HepG2 (cell line): ENCODE results near the gene CLDN5. TPM values are rescaled to one million over a fixed set of nuclear protein-coding genes. Genes with fewer than 3 reads are reported as not detected.
A peak's percentile ranks its signal among the peaks of the same experiment; 100 is the strongest.

Source experiments
- ATAC-seq: fragments of 200-7000 bp; cut with Tn5 transposase; 3 replicates; pipeline ENCODE4 v1.9.1; 2020; ENCODE audit warnings: mild to moderate bottlenecking, moderate library complexity
- BruUV-seq: library from RNA; stranded (reverse); fragments of 400-500 nt; replicated peaks from 2 replicates; lab custom pipeline; 2021; lab: Mats Ljungman, UMichigan
- CTCF ChIA-PET: fragments of 300-600 bp; formaldehyde crosslinking; extraction: SDS; loops from one replicate; lab custom pipeline; 2021; ENCODE audit warnings: low total read pairs, inconsistent platforms, low intra/inter-chr PET ratio; lab: Yijun Ruan, JAX
- POLR2A ChIA-PET: fragments of 350-600 bp; sonication (Branson Sonifier 250); formaldehyde crosslinking; loops from one replicate; lab custom pipeline; 2020; ENCODE audit warnings: antibody characterized with exemption, inconsistent platforms; lab: Yijun Ruan, JAX
- DNase-seq: peaks from one replicate; pipeline ENCODE4 v3.0.0-alpha.2; 2015; ENCODE audit warnings: low spot score
- FAIRE-seq: peaks from 3 replicates; lab custom pipeline; 2011; peaks lifted over from hg19 to GRCh38; lab: Jason Lieb, UNC
- H2AFZ ChIP-seq: one replicate; pipeline ENCODE4 v1.6.1; 2011; ENCODE audit warnings: low read length, inconsistent platforms
- H3K27ac ChIP-seq: fragments of 300-600 bp; 3 replicates; pipeline ENCODE4 v1.8.0; 2011; ENCODE audit warnings: mixed run types, mild to moderate bottlenecking, mixed read lengths, low read length, inconsistent platforms; ENCODE audit not compliant: insufficient read depth; ENCODE audit errors: extremely low read length
- H3K27me3 ChIP-seq, 2 experiments: fragments of 200-600 bp in 1 of 2; 2 replicates in 1 of 2; 3 replicates in 1 of 2; pipeline versions ENCODE4 v1.6.0 to v1.8.0; 2011; ENCODE audit warnings: low read length in 2 of 2, mild to moderate bottlenecking in 2 of 2, moderate library complexity in 2 of 2, inconsistent platforms in 1 of 2; ENCODE audit not compliant: insufficient read depth in 2 of 2, control insufficient read depth in 1 of 2
- H3K36me3 ChIP-seq, 2 experiments: fragments of 200-600 bp in 1 of 2; replicated peaks in 1 of 2; 2 replicates in 1 of 2; 3 replicates in 1 of 2; pipeline versions ENCODE4 v1.5.1 to v1.8.0; 2011; ENCODE audit warnings: low read length in 2 of 2, inconsistent platforms in 1 of 2; ENCODE audit not compliant: insufficient read depth in 2 of 2, control insufficient read depth in 1 of 2
- H3K4me1 ChIP-seq: 2 replicates; pipeline ENCODE4 v1.5.1; 2012; ENCODE audit warnings: low read length, inconsistent platforms; ENCODE audit not compliant: insufficient read depth
- H3K4me2 ChIP-seq: 2 replicates; pipeline ENCODE4 v1.6.0; 2011; ENCODE audit warnings: low read depth, low read length, inconsistent platforms
- H3K4me3 ChIP-seq, 3 experiments: fragments of 200-600 bp in 1 of 3; sonication (generic), shearing (Covaris generic) in 1 of 3; replicated peaks in 1 of 3; 2 replicates each; pipeline ENCODE4 v1.5.1; 2011 to 2016; ENCODE audit warnings: low read length in 3 of 3, inconsistent platforms in 2 of 3, low read depth in 2 of 3, mild to moderate bottlenecking in 2 of 3, control low read depth in 1 of 3, mixed read lengths in 1 of 3; ENCODE audit not compliant: insufficient read depth in 1 of 3
- H3K79me2 ChIP-seq: one replicate; pipeline ENCODE4 v1.6.1; 2011; ENCODE audit warnings: low read length, inconsistent platforms; ENCODE audit not compliant: insufficient read depth
- H3K9ac ChIP-seq: 2 replicates; pipeline ENCODE4 v1.6.0; 2011; ENCODE audit warnings: mild to moderate bottlenecking, low read depth, low read length, inconsistent platforms; ENCODE audit not compliant: insufficient read depth
- H3K9me3 ChIP-seq: 2 replicates; pipeline ENCODE4 v1.5.1; 2012; ENCODE audit warnings: mild to moderate bottlenecking, low read length
- H4K20me1 ChIP-seq: 2 replicates; pipeline ENCODE4 v1.6.0; 2011; ENCODE audit warnings: inconsistent platforms, mild to moderate bottlenecking, low read length, moderate library complexity; ENCODE audit not compliant: insufficient read depth
- NCOA5 ChIP-seq: sonication (generic); formaldehyde crosslinking; IDR thresholded peaks from 2 replicates; pipeline ENCODE4 v1.4.0; 2020; ENCODE audit warnings: missing genetic modification reagents
- TCF7L2 ChIP-seq: IDR thresholded peaks from 2 replicates; pipeline ENCODE4 v1.6.1; 2011; ENCODE audit warnings: mild to moderate bottlenecking, low read depth, low read length, moderate library complexity
- ZBTB20 ChIP-seq: sonication (generic); formaldehyde crosslinking; IDR thresholded peaks from 2 replicates; pipeline ENCODE4 v1.8.1; 2023; ENCODE audit warnings: missing genetic modification reagents, low read depth, mild to moderate bottlenecking, borderline replicate concordance
- ZFP41 ChIP-seq: sonication (generic); formaldehyde crosslinking; IDR thresholded peaks from 2 replicates; pipeline ENCODE4 v1.4.0; 2020; ENCODE audit warnings: mild to moderate bottlenecking, missing genetic modification reagents, borderline replicate concordance
- ZNF558 ChIP-seq: sonication (generic); formaldehyde crosslinking; IDR thresholded peaks from 2 replicates; pipeline ENCODE4 v1.9.0; 2022; ENCODE audit warnings: mild to moderate bottlenecking, missing genetic modification reagents, borderline replicate concordance
- ZNF567 ChIP-seq: sonication (generic); formaldehyde crosslinking; IDR thresholded peaks from 2 replicates; pipeline ENCODE4 v1.8.1; 2023; ENCODE audit warnings: mild to moderate bottlenecking, missing genetic modification reagents, borderline replicate concordance
- WGBS: methylation state at CpG from one replicate; pipeline ENCODE4 v1.1.6; 2017; ENCODE audit warnings: low lambda C conversion rate; 5-methylcytosine and 5-hydroxymethylcytosine counted together
- in situ Hi-C: cut with HindIII; loops from 2 replicates; pipeline ENCODE4 v1.10.0; 2017; ENCODE audit warnings: low pct_unique_long_range_greater_than_20kb; ENCODE audit not compliant: extremely low pct_ligation_motif_present
- intact Hi-C: fragments of 100-400 bp; cut with micrococcal nuclease; formaldehyde crosslinking; loops from one replicate; pipeline ENCODE4 v1.10.0; 2022; ENCODE audit not compliant: unreplicated experiment
- polyA plus RNA-seq, 8 experiments: library from polyadenylated mRNA; depleted of rRNA in 3 of 8; stranded (reverse) in 7 of 8; unstranded in 1 of 8; fragments of >200 nt; fragmentation: Illumina TruSeq in 4 of 8; extraction: Trizol in 4 of 8; gene quantifications; 2 replicates each; pipeline versions ENCODE4 v1.2.1 to v1.2.3, GENCODE V29; 2011 to 2016; ENCODE audit warnings: low read depth in 4 of 8, missing spikeins in 1 of 8, mixed read lengths in 1 of 8; ENCODE audit not compliant: insufficient read depth in 1 of 8
- total RNA-seq, 5 experiments: library from RNA; depleted of rRNA; stranded (reverse); fragments of >200 nt; fragmentation: Illumina TruSeq; extraction: Trizol; gene quantifications; 2 replicates each; pipeline ENCODE4 v1.2.3, GENCODE V29; 2016; ENCODE audit warnings: low read depth in 1 of 5
- TF ChIP-seq, protein P1 (sequence below): sonication (generic); formaldehyde crosslinking; IDR thresholded peaks from 2 replicates; pipeline ENCODE4 v1.4.0; 2020; ENCODE audit warnings: mild to moderate bottlenecking, missing genetic modification reagents, borderline replicate concordance
- TF ChIP-seq, protein P2 (sequence below): sonication (generic); formaldehyde crosslinking; IDR thresholded peaks from 2 replicates; pipeline ENCODE4 v1.4.0; 2020; ENCODE audit warnings: missing genetic modification reagents, borderline replicate concordance

Gene CLDN5
- total and polyA plus RNA-seq, 2 of the 13 experiments (the other 11 are each of a cell fraction or from before 2014, with no cell fraction given) = not detected

DNA sequence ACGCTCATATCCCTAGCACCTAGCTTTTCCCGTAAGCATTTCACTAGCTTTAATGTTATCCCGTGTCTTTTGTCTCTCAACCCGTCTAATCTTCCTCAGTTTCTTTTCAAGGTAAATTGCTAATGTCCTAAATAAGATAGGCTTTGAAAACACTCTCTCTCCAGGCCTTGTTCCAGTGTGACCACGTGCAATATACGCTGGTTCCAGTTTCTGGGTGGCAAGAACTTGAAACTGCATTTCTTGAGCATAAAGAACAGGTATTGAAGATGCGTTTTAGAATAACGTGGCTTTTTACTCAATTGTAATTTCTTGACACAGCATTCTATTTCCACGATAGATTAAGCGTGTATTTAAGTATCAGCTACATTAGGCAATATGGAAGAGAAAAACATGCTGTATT, 43.4 kb downstream of the CLDN5 start:
- intact Hi-C loops (no loop called here), in situ Hi-C loops (loop anchor here (5.0 to 10.0 kb wide), 2 partner anchors 64 to 147 kb away; no protein-coding TSS in a partner anchor)
- FAIRE-seq = no peak
- H3K9ac ChIP-seq = peak overlapping the region; percentile 97
- no peak overlapping the region for H3K27ac ChIP-seq
- peaks cover 13% of the 10 kb centered on the region; the same call in 1 of the 2 replicates for H4K20me1 ChIP-seq
- no peak overlapping the region for H2AFZ ChIP-seq
- no peak for ATAC-seq
- H3K4me1 ChIP-seq = peaks cover 25% of the 10 kb centered on the region
- no peak for DNase-seq
- TF ChIP-seq ZNF558 (no peak), ZBTB20 (CRISPR knock-in tag) (no peak), ZNF567 (CRISPR knock-in tag) (no peak), ZFP41 (CRISPR knock-in tag) (no peak), TCF7L2 (no peak), NCOA5 (no peak)
- TF ChIP-seq, protein P1, sequence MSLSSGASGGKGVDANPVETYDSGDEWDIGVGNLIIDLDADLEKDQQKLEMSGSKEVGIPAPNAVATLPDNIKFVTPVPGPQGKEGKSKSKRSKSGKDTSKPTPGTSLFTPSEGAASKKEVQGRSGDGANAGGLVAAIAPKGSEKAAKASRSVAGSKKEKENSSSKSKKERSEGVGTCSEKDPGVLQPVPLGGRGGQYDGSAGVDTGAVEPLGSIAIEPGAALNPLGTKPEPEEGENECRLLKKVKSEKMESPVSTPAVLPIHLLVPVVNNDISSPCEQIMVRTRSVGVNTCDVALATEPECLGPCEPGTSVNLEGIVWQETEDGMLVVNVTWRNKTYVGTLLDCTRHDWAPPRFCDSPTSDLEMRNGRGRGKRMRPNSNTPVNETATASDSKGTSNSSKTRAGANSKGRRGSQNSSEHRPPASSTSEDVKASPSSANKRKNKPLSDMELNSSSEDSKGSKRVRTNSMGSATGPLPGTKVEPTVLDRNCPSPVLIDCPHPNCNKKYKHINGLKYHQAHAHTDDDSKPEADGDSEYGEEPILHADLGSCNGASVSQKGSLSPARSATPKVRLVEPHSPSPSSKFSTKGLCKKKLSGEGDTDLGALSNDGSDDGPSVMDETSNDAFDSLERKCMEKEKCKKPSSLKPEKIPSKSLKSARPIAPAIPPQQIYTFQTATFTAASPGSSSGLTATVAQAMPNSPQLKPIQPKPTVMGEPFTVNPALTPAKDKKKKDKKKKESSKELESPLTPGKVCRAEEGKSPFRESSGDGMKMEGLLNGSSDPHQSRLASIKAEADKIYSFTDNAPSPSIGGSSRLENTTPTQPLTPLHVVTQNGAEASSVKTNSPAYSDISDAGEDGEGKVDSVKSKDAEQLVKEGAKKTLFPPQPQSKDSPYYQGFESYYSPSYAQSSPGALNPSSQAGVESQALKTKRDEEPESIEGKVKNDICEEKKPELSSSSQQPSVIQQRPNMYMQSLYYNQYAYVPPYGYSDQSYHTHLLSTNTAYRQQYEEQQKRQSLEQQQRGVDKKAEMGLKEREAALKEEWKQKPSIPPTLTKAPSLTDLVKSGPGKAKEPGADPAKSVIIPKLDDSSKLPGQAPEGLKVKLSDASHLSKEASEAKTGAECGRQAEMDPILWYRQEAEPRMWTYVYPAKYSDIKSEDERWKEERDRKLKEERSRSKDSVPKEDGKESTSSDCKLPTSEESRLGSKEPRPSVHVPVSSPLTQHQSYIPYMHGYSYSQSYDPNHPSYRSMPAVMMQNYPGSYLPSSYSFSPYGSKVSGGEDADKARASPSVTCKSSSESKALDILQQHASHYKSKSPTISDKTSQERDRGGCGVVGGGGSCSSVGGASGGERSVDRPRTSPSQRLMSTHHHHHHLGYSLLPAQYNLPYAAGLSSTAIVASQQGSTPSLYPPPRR = no peak
- TF ChIP-seq, protein P2, sequence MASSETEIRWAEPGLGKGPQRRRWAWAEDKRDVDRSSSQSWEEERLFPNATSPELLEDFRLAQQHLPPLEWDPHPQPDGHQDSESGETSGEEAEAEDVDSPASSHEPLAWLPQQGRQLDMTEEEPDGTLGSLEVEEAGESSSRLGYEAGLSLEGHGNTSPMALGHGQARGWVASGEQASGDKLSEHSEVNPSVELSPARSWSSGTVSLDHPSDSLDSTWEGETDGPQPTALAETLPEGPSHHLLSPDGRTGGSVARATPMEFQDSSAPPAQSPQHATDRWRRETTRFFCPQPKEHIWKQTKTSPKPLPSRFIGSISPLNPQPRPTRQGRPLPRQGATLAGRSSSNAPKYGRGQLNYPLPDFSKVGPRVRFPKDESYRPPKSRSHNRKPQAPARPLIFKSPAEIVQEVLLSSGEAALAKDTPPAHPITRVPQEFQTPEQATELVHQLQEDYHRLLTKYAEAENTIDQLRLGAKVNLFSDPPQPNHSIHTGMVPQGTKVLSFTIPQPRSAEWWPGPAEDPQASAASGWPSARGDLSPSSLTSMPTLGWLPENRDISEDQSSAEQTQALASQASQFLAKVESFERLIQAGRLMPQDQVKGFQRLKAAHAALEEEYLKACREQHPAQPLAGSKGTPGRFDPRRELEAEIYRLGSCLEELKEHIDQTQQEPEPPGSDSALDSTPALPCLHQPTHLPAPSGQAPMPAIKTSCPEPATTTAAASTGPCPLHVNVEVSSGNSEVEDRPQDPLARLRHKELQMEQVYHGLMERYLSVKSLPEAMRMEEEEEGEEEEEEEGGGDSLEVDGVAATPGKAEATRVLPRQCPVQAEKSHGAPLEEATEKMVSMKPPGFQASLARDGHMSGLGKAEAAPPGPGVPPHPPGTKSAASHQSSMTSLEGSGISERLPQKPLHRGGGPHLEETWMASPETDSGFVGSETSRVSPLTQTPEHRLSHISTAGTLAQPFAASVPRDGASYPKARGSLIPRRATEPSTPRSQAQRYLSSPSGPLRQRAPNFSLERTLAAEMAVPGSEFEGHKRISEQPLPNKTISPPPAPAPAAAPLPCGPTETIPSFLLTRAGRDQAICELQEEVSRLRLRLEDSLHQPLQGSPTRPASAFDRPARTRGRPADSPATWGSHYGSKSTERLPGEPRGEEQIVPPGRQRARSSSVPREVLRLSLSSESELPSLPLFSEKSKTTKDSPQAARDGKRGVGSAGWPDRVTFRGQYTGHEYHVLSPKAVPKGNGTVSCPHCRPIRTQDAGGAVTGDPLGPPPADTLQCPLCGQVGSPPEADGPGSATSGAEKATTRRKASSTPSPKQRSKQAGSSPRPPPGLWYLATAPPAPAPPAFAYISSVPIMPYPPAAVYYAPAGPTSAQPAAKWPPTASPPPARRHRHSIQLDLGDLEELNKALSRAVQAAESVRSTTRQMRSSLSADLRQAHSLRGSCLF (CRISPR knock-in tag) = no peak
- ChIA-PET CTCF (no interaction called here), POLR2A (interaction anchor here (1.5 kb wide), 1 partner anchor 302 kb away, joined by 8 read pairs; the partner anchor contains the start of gene SLC25A1)
- H3K4me3 ChIP-seq = peak overlapping the region; percentile 71 to 97 (median 88); a peak in 5 of 6 replicates
- peaks cover 36% of the 10 kb centered on the region for H3K79me2 ChIP-seq
- H3K36me3 ChIP-seq = peaks cover 5 to 29% of the 10 kb centered on the region in 2 experiments; a peak in 4 of 5 replicates
- H3K27me3 ChIP-seq = no peaks in the 10 kb centered on the region; a peak in 1 of 5 replicates
- BruUV-seq = TSS peak; percentile 67
- no peaks in the 10 kb centered on the region for H3K9me3 ChIP-seq
- H3K4me2 ChIP-seq = peak overlapping the region; percentile 80
- WGBS = 25% methylated on average over 10 of the region's 10 CpGs
